HepG2 (cell line): ENCODE results near the gene UGT1A3. TPM values are rescaled to one million over a fixed set of nuclear protein-coding genes. Genes with fewer than 3 reads are reported as not detected.

Experiments
- AHDC1 ChIP-seq: sonication (generic); formaldehyde crosslinking; IDR thresholded peaks from 2 replicates; pipeline ENCODE4 v1.5.1; 2020; ENCODE audit warnings: mild to moderate bottlenecking, missing genetic modification reagents, borderline replicate concordance
- ARID4A ChIP-seq: sonication (generic); formaldehyde crosslinking; IDR thresholded peaks from 2 replicates; pipeline ENCODE4 v1.5.0; 2020; ENCODE audit warnings: mild to moderate bottlenecking, missing genetic modification reagents, borderline replicate concordance
- BCL6 ChIP-seq: IDR thresholded peaks from 2 replicates; pipeline ENCODE4 v1.6.1; 2016; ENCODE audit warnings: missing genetic modification reagents, missing compliant biosample characterization
- KMT2B ChIP-seq: IDR thresholded peaks from 2 replicates; pipeline ENCODE4 v1.6.1; 2016; ENCODE audit warnings: missing genetic modification reagents, missing compliant biosample characterization
- NR2C2 ChIP-seq: sonication (generic); formaldehyde crosslinking; IDR thresholded peaks from 2 replicates; pipeline ENCODE4 v1.4.0; 2020; ENCODE audit warnings: missing genetic modification reagents, mild to moderate bottlenecking, moderate library complexity, borderline replicate concordance
- ZBTB7B ChIP-seq: sonication (generic); formaldehyde crosslinking; IDR thresholded peaks from 2 replicates; pipeline ENCODE4 v1.4.0; 2020; ENCODE audit warnings: missing genetic modification reagents
- ZNF512B ChIP-seq: sonication (generic); formaldehyde crosslinking; IDR thresholded peaks from 2 replicates; pipeline ENCODE4 v1.5.1; 2020; ENCODE audit warnings: missing genetic modification reagents, mild to moderate bottlenecking, borderline replicate concordance
- ZNF687 ChIP-seq: sonication (generic); formaldehyde crosslinking; IDR thresholded peaks from 2 replicates; pipeline ENCODE4 v1.5.1; 2020; ENCODE audit warnings: mild to moderate bottlenecking, missing genetic modification reagents, moderate library complexity
- ZNF747 ChIP-seq: sonication (generic); formaldehyde crosslinking; IDR thresholded peaks from 2 replicates; pipeline ENCODE4 v1.8.1; 2023; ENCODE audit warnings: missing genetic modification reagents, mild to moderate bottlenecking, borderline replicate concordance
- polyA plus RNA-seq, 8 experiments: library from polyadenylated mRNA; depleted of rRNA in 3 of 8; stranded (reverse) in 7 of 8; unstranded in 1 of 8; fragments of >200 nt; fragmentation: Illumina TruSeq in 4 of 8; extraction: Trizol in 4 of 8; gene quantifications; 2 replicates each; pipeline versions ENCODE4 v1.2.1 to v1.2.3, GENCODE V29; 2011 to 2016; ENCODE audit warnings: low read depth in 4 of 8, missing spikeins in 1 of 8, mixed read lengths in 1 of 8; ENCODE audit not compliant: insufficient read depth in 1 of 8
- total RNA-seq, 5 experiments: library from RNA; depleted of rRNA; stranded (reverse); fragments of >200 nt; fragmentation: Illumina TruSeq; extraction: Trizol; gene quantifications; 2 replicates each; pipeline ENCODE4 v1.2.3, GENCODE V29; 2016; ENCODE audit warnings: low read depth in 1 of 5

The UGT1A3 gene
- total and polyA plus RNA-seq, 2 of the 13 experiments (the other 11 are each of a cell fraction or from before 2014, with no cell fraction given): not detected

GRCh38 chr2:233736868-233737653, 8.2 kb downstream of the UGT1A3 start (continued):
- TF ChIP-seq BCL6 (CRISPR knock-in tag): peak; percentile 12; the same call in 1 of the 2 replicates
- peak; percentile 80 for TF ChIP-seq ZNF687
- TF ChIP-seq AHDC1 (CRISPR knock-in tag): peak; percentile 87
- 0 out of 2 replicates have a peak, but pooled peaks have one; percentile 43 for TF ChIP-seq NR2C2 (CRISPR knock-in tag)
- TF ChIP-seq ZBTB7B (CRISPR knock-in tag): 0 out of 2 replicates have a peak, but pooled peaks have one; percentile 29
- TF ChIP-seq ZNF747 (CRISPR knock-in tag): 0 out of 2 replicates have a peak, but pooled peaks have one; percentile 38
- TF ChIP-seq ARID4A (CRISPR knock-in tag): peak; percentile 72; the same call in 1 of the 2 replicates
- TF ChIP-seq KMT2B: peak; percentile 36; the same call in 1 of the 2 replicates
- TF ChIP-seq ZNF512B: peak; percentile 85; the same call in 1 of the 2 replicates
